Mucosa of rectum (tissue), 2 donors: ENCODE results near the gene MPPED1.

Experiments used
- H3K27ac ChIP-seq, 2 donors: one replicate each; pipeline ENCODE4 v1.7.0; 2013; ENCODE audit warnings: inconsistent platforms in 2 of 2, low read depth in 2 of 2, low read length in 2 of 2
- H3K27me3 ChIP-seq, 2 donors: one replicate each; pipeline ENCODE4 v1.7.0; 2013; ENCODE audit warnings: low read length in 2 of 2; ENCODE audit not compliant: control insufficient read depth in 2 of 2, insufficient read depth in 2 of 2
- H3K36me3 ChIP-seq, 2 donors: one replicate each; pipeline ENCODE4 v1.7.0; 2013; ENCODE audit warnings: low read length in 2 of 2; ENCODE audit not compliant: control insufficient read depth in 2 of 2, insufficient read depth in 2 of 2
- H3K4me1 ChIP-seq, 2 donors: one replicate each; pipeline ENCODE4 v1.7.0; 2013; ENCODE audit warnings: low read length in 2 of 2, mild to moderate bottlenecking in 1 of 2; ENCODE audit not compliant: control insufficient read depth in 2 of 2, insufficient read depth in 2 of 2
- H3K4me3 ChIP-seq, 2 donors: one replicate each; pipeline ENCODE4 v1.7.0; 2013; ENCODE audit warnings: low read length in 2 of 2
- H3K9ac ChIP-seq, 2 donors: one replicate each; pipeline ENCODE4 v1.7.0; 2013; ENCODE audit warnings: low read length in 2 of 2, low read depth in 1 of 2, mild to moderate bottlenecking in 1 of 2
- H3K9me3 ChIP-seq, 2 donors: one replicate each; pipeline ENCODE4 v1.7.0; 2013; ENCODE audit warnings: low read length in 2 of 2; ENCODE audit not compliant: control insufficient read depth in 2 of 2
- donor health status: healthy.
- donor health status: Normal muscosa, but diverticular disease.

Gene MPPED1

GRCh38 chr22:43483669-43484068 is 71.9 kb downstream of the MPPED1 start:
- no peaks in the 10 kb centered on the region for H3K9me3 ChIP-seq
- no peaks in the 10 kb centered on the region for H3K36me3 ChIP-seq
- no peak overlapping the region for H3K9ac ChIP-seq
- H3K27me3 ChIP-seq = peaks cover 0 to 3% of the 10 kb centered on the region in 2 donors
- H3K27ac ChIP-seq = no peak overlapping the region
- no peak overlapping the region for H3K4me3 ChIP-seq
- H3K4me1 ChIP-seq = no peaks in the 10 kb centered on the region

- Histone ChIP-seq H3K27ac (no peak overlapping the region), H3K9ac (no peak overlapping the region), H3K9me3 (no peaks in the 10 kb centered on the region), H3K36me3 (no peaks in the 10 kb centered on the region), H3K27me3 (peaks cover 0 to 3% of the 10 kb centered on the region in 2 donors), H3K4me3 (no peak overlapping the region), H3K4me1 (no peaks in the 10 kb centered on the region)
Observed at GRCh38 chr22:43484227-43484626, 72.4 kb downstream of the MPPED1 start.

- no peak overlapping the region for H3K9ac ChIP-seq
- no peaks in the 10 kb centered on the region for H3K36me3 ChIP-seq
- no peak overlapping the region for H3K4me3 ChIP-seq
- peaks cover 0 to 3% of the 10 kb centered on the region in 2 donors for H3K27me3 ChIP-seq
- no peaks in the 10 kb centered on the region for H3K9me3 ChIP-seq
- no peak overlapping the region for H3K27ac ChIP-seq
- H3K4me1 ChIP-seq = no peaks in the 10 kb centered on the region
Observed at GRCh38 chr22:43485502-43486089, 73.8 kb downstream of the MPPED1 start.

- H3K36me3 ChIP-seq = no peaks in the 10 kb centered on the region
- H3K9ac ChIP-seq = no peak overlapping the region
- H3K4me3 ChIP-seq = no peak overlapping the region
- no peak overlapping the region for H3K27ac ChIP-seq
- H3K4me1 ChIP-seq = no peaks in the 10 kb centered on the region
- no peaks in the 10 kb centered on the region for H3K9me3 ChIP-seq
- peaks cover 0 to 3% of the 10 kb centered on the region in 2 donors for H3K27me3 ChIP-seq
Observed at GRCh38 chr22:43487311-43488030, 75.7 kb downstream of the MPPED1 start.

GRCh38 chr22:43488031-43488866 is 76.4 kb downstream of the MPPED1 start:
- H3K9me3 ChIP-seq = no peaks in the 10 kb centered on the region
- H3K27me3 ChIP-seq = peaks cover 0 to 3% of the 10 kb centered on the region in 2 donors
- no peaks in the 10 kb centered on the region for H3K4me1 ChIP-seq
- no peak overlapping the region for H3K9ac ChIP-seq
- no peak overlapping the region for H3K4me3 ChIP-seq
- no peaks in the 10 kb centered on the region for H3K36me3 ChIP-seq
- H3K27ac ChIP-seq = no peak overlapping the region

- Histone ChIP-seq H3K36me3 (no peaks in the 10 kb centered on the region), H3K9ac (no peak overlapping the region), H3K27ac (no peak overlapping the region), H3K4me1 (no peaks in the 10 kb centered on the region), H3K27me3 (peaks cover 0 to 3% of the 10 kb centered on the region in 2 donors), H3K4me3 (no peak overlapping the region), H3K9me3 (no peaks in the 10 kb centered on the region)
Observed at GRCh38 chr22:43488937-43489336, 77.1 kb downstream of the MPPED1 start.

GRCh38 chr22:43490311-43490710 is 78.5 kb downstream of the MPPED1 start:
- peaks cover 0 to 3% of the 10 kb centered on the region in 2 donors for H3K27me3 ChIP-seq
- H3K4me3 ChIP-seq = no peak overlapping the region
- H3K9ac ChIP-seq = no peak overlapping the region
- H3K4me1 ChIP-seq = no peaks in the 10 kb centered on the region
- no peaks in the 10 kb centered on the region for H3K9me3 ChIP-seq
- H3K36me3 ChIP-seq = no peaks in the 10 kb centered on the region
- no peak overlapping the region for H3K27ac ChIP-seq

- no peaks in the 10 kb centered on the region for H3K36me3 ChIP-seq
- H3K9me3 ChIP-seq = no peaks in the 10 kb centered on the region
- H3K27me3 ChIP-seq = peaks cover 0 to 3% of the 10 kb centered on the region in 2 donors
- no peak overlapping the region for H3K4me3 ChIP-seq
- no peaks in the 10 kb centered on the region for H3K4me1 ChIP-seq
- H3K27ac ChIP-seq = no peak overlapping the region
- H3K9ac ChIP-seq = no peak overlapping the region
Observed at GRCh38 chr22:43491177-43491576, 79.4 kb downstream of the MPPED1 start.

GRCh38 chr22:43491737-43492136 is 79.9 kb downstream of the MPPED1 start:
- H3K9me3 ChIP-seq = no peaks in the 10 kb centered on the region
- H3K4me3 ChIP-seq = no peak overlapping the region
- H3K27ac ChIP-seq = no peak overlapping the region
- no peaks in the 10 kb centered on the region for H3K4me1 ChIP-seq
- no peak overlapping the region for H3K9ac ChIP-seq
- H3K27me3 ChIP-seq = peaks cover 0 to 3% of the 10 kb centered on the region in 2 donors
- no peaks in the 10 kb centered on the region for H3K36me3 ChIP-seq

- H3K36me3 ChIP-seq = no peaks in the 10 kb centered on the region
- no peak overlapping the region for H3K4me3 ChIP-seq
- no peaks in the 10 kb centered on the region for H3K27me3 ChIP-seq
- H3K9ac ChIP-seq = no peak overlapping the region
- no peaks in the 10 kb centered on the region for H3K4me1 ChIP-seq
- no peaks in the 10 kb centered on the region for H3K9me3 ChIP-seq
- H3K27ac ChIP-seq = no peak overlapping the region
Observed at GRCh38 chr22:43493297-43493696, 81.5 kb downstream of the MPPED1 start.
